ENCODE results near the gene MGST3. TPM values are rescaled to one million over a fixed set of nuclear protein-coding genes. Genes with fewer than 3 reads are reported as not detected.
A peak's percentile ranks its signal among the peaks of the same experiment; 100 is the strongest.
"Not testable (repeated sequence)": the region's sequence is repeated elsewhere in the genome, so short reads cannot be mapped to it uniquely, and the experiment has no call there.

MGST3 gene
- total RNA-seq, 1 donor from 2014 or later = 126 TPM

DNA sequence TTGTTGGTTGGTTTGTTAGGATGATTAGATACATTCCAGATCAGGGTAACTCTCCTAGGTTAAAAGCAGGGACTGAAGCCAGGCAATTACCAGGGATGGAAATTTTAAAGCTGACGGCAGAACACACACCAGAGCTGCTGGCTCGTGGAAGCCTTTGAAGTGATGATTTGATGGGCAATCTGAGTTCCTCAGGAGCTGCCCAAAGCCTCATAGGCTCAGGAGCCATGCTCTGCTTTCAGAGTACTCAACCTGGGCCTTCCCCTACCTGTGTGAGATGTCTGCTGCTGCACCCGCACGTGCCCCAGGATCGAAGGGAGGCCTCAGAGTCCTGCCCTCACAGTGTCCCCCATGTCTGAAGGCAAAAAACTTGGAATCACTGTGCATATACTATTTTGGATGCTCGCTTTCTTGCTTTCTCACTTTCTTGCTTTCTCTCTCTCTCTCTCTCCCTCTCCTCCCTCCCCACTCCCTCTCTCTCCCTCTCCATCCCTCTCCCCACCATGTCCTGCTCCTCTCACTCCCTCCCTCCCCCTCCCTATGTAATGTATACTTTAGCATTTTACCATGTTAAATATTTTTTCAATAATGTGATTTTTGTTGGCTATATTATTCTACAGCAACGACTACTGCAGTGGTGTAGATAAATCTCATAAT is 18.0 kb downstream of the MGST3 start:
- H3K4me1 Mint-ChIP-seq = no peaks in the 10 kb centered on the region
- H3K4me3 Mint-ChIP-seq = no peak overlapping the region
- H3K27ac Mint-ChIP-seq = no peak overlapping the region
- H3K9me3 Mint-ChIP-seq = no peaks in the 10 kb centered on the region
- no peaks in the 10 kb centered on the region for H3K27me3 Mint-ChIP-seq (ENCODE audit: low read depth)
- TF ChIP-seq, protein P1, sequence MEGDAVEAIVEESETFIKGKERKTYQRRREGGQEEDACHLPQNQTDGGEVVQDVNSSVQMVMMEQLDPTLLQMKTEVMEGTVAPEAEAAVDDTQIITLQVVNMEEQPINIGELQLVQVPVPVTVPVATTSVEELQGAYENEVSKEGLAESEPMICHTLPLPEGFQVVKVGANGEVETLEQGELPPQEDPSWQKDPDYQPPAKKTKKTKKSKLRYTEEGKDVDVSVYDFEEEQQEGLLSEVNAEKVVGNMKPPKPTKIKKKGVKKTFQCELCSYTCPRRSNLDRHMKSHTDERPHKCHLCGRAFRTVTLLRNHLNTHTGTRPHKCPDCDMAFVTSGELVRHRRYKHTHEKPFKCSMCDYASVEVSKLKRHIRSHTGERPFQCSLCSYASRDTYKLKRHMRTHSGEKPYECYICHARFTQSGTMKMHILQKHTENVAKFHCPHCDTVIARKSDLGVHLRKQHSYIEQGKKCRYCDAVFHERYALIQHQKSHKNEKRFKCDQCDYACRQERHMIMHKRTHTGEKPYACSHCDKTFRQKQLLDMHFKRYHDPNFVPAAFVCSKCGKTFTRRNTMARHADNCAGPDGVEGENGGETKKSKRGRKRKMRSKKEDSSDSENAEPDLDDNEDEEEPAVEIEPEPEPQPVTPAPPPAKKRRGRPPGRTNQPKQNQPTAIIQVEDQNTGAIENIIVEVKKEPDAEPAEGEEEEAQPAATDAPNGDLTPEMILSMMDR (IDR thresholded peaks at IDR 0.05; ENCODE audit: unreplicated experiment) = no peak
- H3K36me3 Mint-ChIP-seq = peaks cover 15% of the 10 kb centered on the region
- DNase-seq (ENCODE audit: low spot score in 2 of 2, unreplicated experiment in 2 of 2) = no peak

DNA sequence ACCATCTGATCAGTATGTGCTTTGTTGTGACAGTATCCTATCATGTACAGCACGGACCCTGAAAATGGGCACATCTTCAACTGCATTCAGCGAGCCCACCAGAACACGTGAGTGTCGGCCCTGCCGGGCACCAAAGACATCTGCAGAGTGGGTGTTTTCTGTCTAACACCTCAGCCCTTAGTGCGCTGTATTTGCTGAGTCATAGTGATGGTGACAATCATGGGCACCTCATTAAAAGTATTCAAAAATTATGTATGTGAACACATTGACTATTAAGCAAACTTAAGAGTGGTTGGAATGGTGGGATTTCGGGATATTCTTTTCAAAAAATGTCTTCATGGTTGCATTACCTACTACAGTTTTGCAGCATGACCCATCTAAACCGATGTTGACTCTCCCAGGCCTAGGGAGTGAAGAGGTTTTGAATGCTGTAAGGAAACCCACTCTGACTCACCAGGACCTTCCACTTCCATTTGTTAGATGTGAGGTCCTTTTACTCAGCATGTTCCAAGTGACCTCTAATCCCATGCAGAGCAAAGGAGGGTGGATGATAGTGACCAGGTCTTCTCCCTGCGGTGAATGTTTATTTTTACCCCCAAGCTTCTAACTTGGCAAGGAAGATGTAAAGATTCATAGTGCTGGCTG is 20.1 kb downstream of the MGST3 start:
- no peaks in the 10 kb centered on the region for H3K4me1 Mint-ChIP-seq
- H3K4me3 Mint-ChIP-seq = no peak overlapping the region
- no peak overlapping the region for H3K27ac Mint-ChIP-seq
- DNase-seq (ENCODE audit: low spot score in 2 of 2, unreplicated experiment in 2 of 2) = no peak
- TF ChIP-seq, protein P1 (IDR thresholded peaks at IDR 0.05; ENCODE audit: unreplicated experiment) = no peak
- peaks cover 21% of the 10 kb centered on the region for H3K36me3 Mint-ChIP-seq
- no peaks in the 10 kb centered on the region for H3K27me3 Mint-ChIP-seq (ENCODE audit: low read depth)
- H3K9me3 Mint-ChIP-seq = no peaks in the 10 kb centered on the region

DNA sequence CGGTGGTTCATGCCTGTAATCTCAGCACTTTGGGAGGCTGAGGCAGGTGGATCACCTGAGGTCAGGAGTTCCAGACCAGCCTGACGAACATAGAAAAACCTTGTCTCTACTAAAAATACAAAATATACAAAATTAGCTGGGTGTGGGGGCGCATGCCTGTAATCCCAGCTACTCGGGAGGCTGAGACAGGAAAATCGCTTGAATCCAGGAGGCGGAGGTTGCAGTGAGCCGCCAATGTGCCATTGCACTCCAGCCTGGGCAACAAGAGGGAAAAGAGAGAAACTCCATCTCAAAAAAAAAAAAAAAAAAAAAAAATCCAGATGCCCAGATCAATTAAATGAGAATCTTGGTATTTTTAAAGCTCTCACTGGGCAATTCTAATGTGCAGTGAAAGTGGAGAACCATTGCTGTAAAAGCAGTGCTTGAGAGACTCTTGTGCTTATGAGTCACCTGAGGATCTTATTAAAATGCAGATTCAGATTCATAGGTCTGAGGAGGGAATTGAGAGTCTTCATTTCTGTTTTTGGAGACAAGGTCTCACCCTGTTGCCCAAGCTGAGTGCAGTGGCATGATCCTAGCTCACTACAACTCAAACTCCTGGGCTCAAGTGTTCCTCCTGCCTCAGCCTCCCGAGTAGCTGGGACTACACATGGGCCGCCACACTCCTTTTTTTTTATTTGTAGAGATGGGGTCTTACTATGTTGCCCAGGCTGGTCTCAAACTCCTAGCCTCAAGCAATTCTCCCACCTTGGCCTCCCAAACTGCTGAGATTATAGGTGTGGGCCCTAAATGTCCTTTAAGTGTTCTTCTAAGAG is 27.9 kb downstream of the MGST3 start:
- H3K4me3 Mint-ChIP-seq; H3K27ac Mint-ChIP-seq; DNase-seq (ENCODE audit: low spot score in 2 of 2, unreplicated experiment in 2 of 2); H3K27me3 Mint-ChIP-seq (ENCODE audit: low read depth); H3K9me3 Mint-ChIP-seq: not testable (repeated sequence)
- H3K36me3 Mint-ChIP-seq = peaks cover 14% of the 10 kb centered on the region
- H3K4me1 Mint-ChIP-seq = peaks cover 21% of the 10 kb centered on the region

DNA sequence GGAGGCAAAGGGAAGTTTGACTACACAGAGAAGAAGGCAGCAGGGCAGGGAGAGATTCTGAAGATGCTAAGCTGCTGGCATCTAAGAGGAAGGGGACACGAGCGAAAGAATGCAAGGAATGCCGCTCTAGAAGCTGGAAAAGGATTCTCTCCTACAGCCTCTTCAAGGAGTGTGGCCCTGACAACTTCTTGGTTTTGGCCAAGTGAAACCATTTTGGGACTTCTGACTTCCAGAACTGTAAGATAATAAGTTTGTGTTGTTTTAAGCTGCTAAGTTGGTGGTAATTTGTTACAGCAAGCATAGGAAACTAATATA is 28.5 kb downstream of the MGST3 start:
- H3K27ac Mint-ChIP-seq = no peak overlapping the region
- peaks cover 13% of the 10 kb centered on the region for H3K36me3 Mint-ChIP-seq
- no peak overlapping the region for H3K4me3 Mint-ChIP-seq
- no peaks in the 10 kb centered on the region for H3K9me3 Mint-ChIP-seq
- H3K4me1 Mint-ChIP-seq = peaks cover 21% of the 10 kb centered on the region
- H3K27me3 Mint-ChIP-seq (ENCODE audit: low read depth) = no peaks in the 10 kb centered on the region
- TF ChIP-seq, protein P1 (IDR thresholded peaks at IDR 0.05; ENCODE audit: unreplicated experiment) = no peak
- no peak for DNase-seq (ENCODE audit: low spot score in 2 of 2, unreplicated experiment in 2 of 2)

DNA sequence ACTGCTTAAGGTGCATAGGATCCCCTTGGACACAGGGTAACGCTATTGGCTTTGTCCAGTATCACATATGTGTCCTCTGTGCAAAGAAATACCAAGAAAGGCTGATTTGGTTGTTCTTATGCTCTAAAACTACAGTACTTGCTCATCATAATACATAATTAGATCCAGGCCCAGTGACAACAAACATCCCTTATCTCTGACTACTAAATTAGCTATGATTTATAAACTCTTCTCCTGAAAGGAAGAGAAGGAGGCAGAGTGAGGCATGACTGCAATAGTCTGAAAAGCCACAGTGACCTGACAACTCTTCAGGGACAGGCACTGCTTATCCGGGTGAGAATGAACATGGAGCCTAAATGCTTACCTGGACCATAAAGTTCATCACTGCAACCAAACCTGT is 30.7 kb downstream of the MGST3 start:
- Mint-ChIP-seq H3K27me3 (ENCODE audit: low read depth) (no peaks in the 10 kb centered on the region), H3K36me3 (peaks cover 25% of the 10 kb centered on the region), H3K4me1 (peaks cover 21% of the 10 kb centered on the region), H3K9me3 (no peaks in the 10 kb centered on the region), H3K4me3 (no peak overlapping the region), H3K27ac (peak overlapping the region; percentile 69)
- no peak for DNase-seq (ENCODE audit: low spot score in 2 of 2, unreplicated experiment in 2 of 2)
- TF ChIP-seq, protein P1 (IDR thresholded peaks at IDR 0.05; ENCODE audit: unreplicated experiment) = no peak

- TF ChIP-seq, protein P1 (IDR thresholded peaks at IDR 0.05; ENCODE audit: unreplicated experiment) = no peak
- peak overlapping the region; percentile 69 for H3K27ac Mint-ChIP-seq
- H3K36me3 Mint-ChIP-seq = peaks cover 29% of the 10 kb centered on the region
- H3K4me3 Mint-ChIP-seq = no peak overlapping the region
- H3K4me1 Mint-ChIP-seq = peaks cover 21% of the 10 kb centered on the region
- no peak for DNase-seq (ENCODE audit: low spot score in 2 of 2, unreplicated experiment in 2 of 2)
- no peaks in the 10 kb centered on the region for H3K9me3 Mint-ChIP-seq
- H3K27me3 Mint-ChIP-seq (ENCODE audit: low read depth) = no peaks in the 10 kb centered on the region
These were observed 31.2 kb downstream of the MGST3 start for GRCh38 chr1:165662186-165662585.

All from mesothelial cell of epicardium (in vitro differentiated cells).